PC-9 (cell line): Measurements from ENCODE around the gene PWWP2B.

ENCODE experiments used
- CTCF ChIP-seq: fragments of 200-600 bp; sonication (generic); conservative IDR thresholded peaks from 2 replicates; pipeline ENCODE4 v1.6.1; 2017; ENCODE audit warnings: mixed run types, antibody characterized with exemption, mild to moderate bottlenecking, moderate library complexity
- EZH2 ChIP-seq: fragments of 200-600 bp; sonication (generic); IDR thresholded peaks from 2 replicates; pipeline ENCODE4 v1.8.0; 2017; ENCODE audit warnings: antibody characterized with exemption, low read depth

- no peak for TF ChIP-seq CTCF
- TF ChIP-seq EZH2, result no peak
Observed at GRCh38 chr10:132394201-132394811, 2.7 kb upstream of the PWWP2B start.
